HepG2 (cell line): ENCODE results near the gene NEDD4L. TPM values are rescaled to one million over a fixed set of nuclear protein-coding genes. Genes with fewer than 3 reads are reported as not detected.

ENCODE experiments used
- ATAC-seq: fragments of 200-7000 bp; cut with Tn5 transposase; 3 replicates; pipeline ENCODE4 v1.9.1; 2020; ENCODE audit warnings: mild to moderate bottlenecking, moderate library complexity
- BruUV-seq: library from RNA; stranded (reverse); fragments of 400-500 nt; replicated peaks from 2 replicates; lab custom pipeline; 2021; lab: Mats Ljungman, UMichigan
- CTCF ChIA-PET: fragments of 300-600 bp; formaldehyde crosslinking; extraction: SDS; loops from one replicate; lab custom pipeline; 2021; ENCODE audit warnings: low total read pairs, inconsistent platforms, low intra/inter-chr PET ratio; lab: Yijun Ruan, JAX
- POLR2A ChIA-PET: fragments of 350-600 bp; sonication (Branson Sonifier 250); formaldehyde crosslinking; loops from one replicate; lab custom pipeline; 2020; ENCODE audit warnings: antibody characterized with exemption, inconsistent platforms; lab: Yijun Ruan, JAX
- DNase-seq: peaks from one replicate; pipeline ENCODE4 v3.0.0-alpha.2; 2015; ENCODE audit warnings: low spot score
- FAIRE-seq: peaks from 3 replicates; lab custom pipeline; 2011; peaks lifted over from hg19 to GRCh38; lab: Jason Lieb, UNC
- H2AFZ ChIP-seq: one replicate; pipeline ENCODE4 v1.6.1; 2011; ENCODE audit warnings: low read length, inconsistent platforms
- H3K27ac ChIP-seq: fragments of 300-600 bp; 3 replicates; pipeline ENCODE4 v1.8.0; 2011; ENCODE audit warnings: mixed run types, mild to moderate bottlenecking, mixed read lengths, low read length, inconsistent platforms; ENCODE audit not compliant: insufficient read depth; ENCODE audit errors: extremely low read length
- H3K27me3 ChIP-seq, 2 experiments: fragments of 200-600 bp in 1 of 2; 2 replicates in 1 of 2; 3 replicates in 1 of 2; pipeline versions ENCODE4 v1.6.0 to v1.8.0; 2011; ENCODE audit warnings: low read length in 2 of 2, mild to moderate bottlenecking in 2 of 2, moderate library complexity in 2 of 2, inconsistent platforms in 1 of 2; ENCODE audit not compliant: insufficient read depth in 2 of 2, control insufficient read depth in 1 of 2
- H3K36me3 ChIP-seq, 2 experiments: fragments of 200-600 bp in 1 of 2; replicated peaks in 1 of 2; 2 replicates in 1 of 2; 3 replicates in 1 of 2; pipeline versions ENCODE4 v1.5.1 to v1.8.0; 2011; ENCODE audit warnings: low read length in 2 of 2, inconsistent platforms in 1 of 2; ENCODE audit not compliant: insufficient read depth in 2 of 2, control insufficient read depth in 1 of 2
- H3K4me1 ChIP-seq: 2 replicates; pipeline ENCODE4 v1.5.1; 2012; ENCODE audit warnings: low read length, inconsistent platforms; ENCODE audit not compliant: insufficient read depth
- H3K4me2 ChIP-seq: 2 replicates; pipeline ENCODE4 v1.6.0; 2011; ENCODE audit warnings: low read depth, low read length, inconsistent platforms
- H3K4me3 ChIP-seq, 3 experiments: fragments of 200-600 bp in 1 of 3; sonication (generic), shearing (Covaris generic) in 1 of 3; replicated peaks in 1 of 3; 2 replicates each; pipeline ENCODE4 v1.5.1; 2011 to 2016; ENCODE audit warnings: low read length in 3 of 3, inconsistent platforms in 2 of 3, low read depth in 2 of 3, mild to moderate bottlenecking in 2 of 3, control low read depth in 1 of 3, mixed read lengths in 1 of 3; ENCODE audit not compliant: insufficient read depth in 1 of 3
- H3K79me2 ChIP-seq: one replicate; pipeline ENCODE4 v1.6.1; 2011; ENCODE audit warnings: low read length, inconsistent platforms; ENCODE audit not compliant: insufficient read depth
- H3K9ac ChIP-seq: 2 replicates; pipeline ENCODE4 v1.6.0; 2011; ENCODE audit warnings: mild to moderate bottlenecking, low read depth, low read length, inconsistent platforms; ENCODE audit not compliant: insufficient read depth
- H3K9me3 ChIP-seq: 2 replicates; pipeline ENCODE4 v1.5.1; 2012; ENCODE audit warnings: mild to moderate bottlenecking, low read length
- H4K20me1 ChIP-seq: 2 replicates; pipeline ENCODE4 v1.6.0; 2011; ENCODE audit warnings: inconsistent platforms, mild to moderate bottlenecking, low read length, moderate library complexity; ENCODE audit not compliant: insufficient read depth
- CEBPB ChIP-seq: IDR thresholded peaks from 2 replicates; pipeline ENCODE4 v1.6.1; 2011; ENCODE audit warnings: low read depth, low read length, improper control_type of control experiment, borderline replicate concordance
- CEBPG ChIP-seq: IDR thresholded peaks from 2 replicates; pipeline ENCODE4 v1.6.1; 2016
- FOXK1 ChIP-seq: sonication (generic); formaldehyde crosslinking; IDR thresholded peaks from 2 replicates; pipeline ENCODE4 v1.4.0; 2020; ENCODE audit warnings: low read depth, missing genetic modification reagents, borderline replicate concordance
- IKZF4 ChIP-seq: sonication (generic); formaldehyde crosslinking; IDR thresholded peaks from 2 replicates; pipeline ENCODE4 v1.5.1; 2020; ENCODE audit warnings: borderline replicate concordance, mild to moderate bottlenecking, low read depth, missing genetic modification reagents; ENCODE audit errors: not compliant biosample characterization
- JARID2 ChIP-seq: sonication (generic); formaldehyde crosslinking; IDR thresholded peaks from 2 replicates; pipeline ENCODE4 v1.8.1; 2023; ENCODE audit warnings: missing genetic modification reagents, inconsistent platforms; ENCODE audit not compliant: insufficient replicate concordance
- NFYB ChIP-seq: sonication (generic); formaldehyde crosslinking; IDR thresholded peaks from 2 replicates; pipeline ENCODE4 v1.4.0; 2020; ENCODE audit warnings: missing genetic modification reagents
- POGZ ChIP-seq: sonication (generic); formaldehyde crosslinking; IDR thresholded peaks from 2 replicates; pipeline ENCODE4 v1.4.0; 2020; ENCODE audit warnings: mild to moderate bottlenecking, missing genetic modification reagents
- SATB2 ChIP-seq: sonication (generic); formaldehyde crosslinking; IDR thresholded peaks from 2 replicates; pipeline ENCODE4 v1.5.0; 2020; ENCODE audit warnings: missing genetic modification reagents
- SETDB1 ChIP-seq: sonication (generic); formaldehyde crosslinking; IDR thresholded peaks from 2 replicates; pipeline ENCODE4 v1.5.1; 2020; ENCODE audit warnings: missing genetic modification reagents, mild to moderate bottlenecking, borderline replicate concordance
- WGBS: methylation state at CpG from one replicate; pipeline ENCODE4 v1.1.6; 2017; ENCODE audit warnings: low lambda C conversion rate; 5-methylcytosine and 5-hydroxymethylcytosine counted together
- in situ Hi-C: cut with HindIII; loops from 2 replicates; pipeline ENCODE4 v1.10.0; 2017; ENCODE audit warnings: low pct_unique_long_range_greater_than_20kb; ENCODE audit not compliant: extremely low pct_ligation_motif_present
- intact Hi-C: fragments of 100-400 bp; cut with micrococcal nuclease; formaldehyde crosslinking; loops from one replicate; pipeline ENCODE4 v1.10.0; 2022; ENCODE audit not compliant: unreplicated experiment
- polyA plus RNA-seq, 8 experiments: library from polyadenylated mRNA; depleted of rRNA in 3 of 8; stranded (reverse) in 7 of 8; unstranded in 1 of 8; fragments of >200 nt; fragmentation: Illumina TruSeq in 4 of 8; extraction: Trizol in 4 of 8; gene quantifications; 2 replicates each; pipeline versions ENCODE4 v1.2.1 to v1.2.3, GENCODE V29; 2011 to 2016; ENCODE audit warnings: low read depth in 4 of 8, missing spikeins in 1 of 8, mixed read lengths in 1 of 8; ENCODE audit not compliant: insufficient read depth in 1 of 8
- total RNA-seq, 5 experiments: library from RNA; depleted of rRNA; stranded (reverse); fragments of >200 nt; fragmentation: Illumina TruSeq; extraction: Trizol; gene quantifications; 2 replicates each; pipeline ENCODE4 v1.2.3, GENCODE V29; 2016; ENCODE audit warnings: low read depth in 1 of 5

NEDD4L gene
- total and polyA plus RNA-seq, 2 of the 13 experiments (the other 11 are each of a cell fraction or from before 2014, with no cell fraction given) = 168 to 390 TPM

- TF ChIP-seq FOXK1 (CRISPR knock-in tag) (no peak), NFYB (CRISPR knock-in tag) (no peak), SETDB1 (no peak), POGZ (no peak), IKZF4 (CRISPR knock-in tag) (no peak), SATB2 (no peak)
Observed at GRCh38 chr18:58339890-58340289, 295.9 kb downstream of the NEDD4L start (continued).

GRCh38 chr18:58341916-58342315 lies 297.9 kb downstream of the NEDD4L start:
- H3K4me3 ChIP-seq = no peak overlapping the region
- DNase-seq = no peak
- ATAC-seq = no peak
- no peaks in the 10 kb centered on the region for H3K4me1 ChIP-seq
- TF ChIP-seq CEBPG (CRISPR knock-in tag) (peak; percentile 60), JARID2 (no peak), CEBPB (peak; percentile 84)
- POLR2A ChIA-PET = no interaction called here
- WGBS = 94% methylated on average over 8 of the region's 8 CpGs
- no peaks in the 10 kb centered on the region for H3K9me3 ChIP-seq
- CTCF ChIA-PET = no interaction called here
- H3K79me2 ChIP-seq = no peaks in the 10 kb centered on the region
- FAIRE-seq = no peak
- intact Hi-C loops (no loop called here), in situ Hi-C loops (no loop called here)
- no peak overlapping the region for H3K4me2 ChIP-seq
- H3K27ac ChIP-seq = no peak overlapping the region
- H3K27me3 ChIP-seq = no peaks in the 10 kb centered on the region
- H3K9ac ChIP-seq = no peak overlapping the region
- H2AFZ ChIP-seq = no peak overlapping the region
- H3K36me3 ChIP-seq = peaks cover 3 to 70% of the 10 kb centered on the region in 2 experiments; a peak in 4 of 5 replicates
- H4K20me1 ChIP-seq = no peaks in the 10 kb centered on the region
- BruUV-seq = no TSS peak
